Measurements from ENCODE around the gene CTNNB1. TPM values are rescaled to one million over a fixed set of nuclear protein-coding genes. Genes with fewer than 3 reads are reported as not detected.
A peak's percentile ranks its signal among the peaks of the same experiment; 100 is the strongest.

The CTNNB1 gene
- 100 to 1,000 TPM; 290 to 527 (median 414) TPM for total RNA-seq

GRCh38 chr3:41198950-41199865, at the start of gene CTNNB1:
Gene CTNNB1, plus strand, starts transcription at chr3:41199505. Its CDS starts 24,564 bp downstream, at chr3:41224069.
- in situ Hi-C loops (cut with MboI; ENCODE audit: low pct_ligation_motif_present in 1 of 4, low pct_unique_long_range_greater_than_20kb in 1 of 4, low sequenced_read_pairs in 3 of 4), result loop anchor here in 1 of 4 donors (25.0 kb wide), 1 partner anchor 612 kb away; no protein-coding TSS in a partner anchor
- Histone ChIP-seq H3K27ac (peak within 1 kb of the TSS; percentile 94 to 100 (median 96)), H3K4me1 (peaks cover 13 to 33% (median 20%) of the 10 kb centered on the region in 4 donors), H3K4me3 (peak within 1 kb of the TSS; percentile 64 to 97 (median 85)), H3K9me3 (no peaks in the 10 kb centered on the region), H3K27me3 (no peaks in the 10 kb centered on the region), H3K36me3 (no peaks in the 10 kb centered on the region)
- TF ChIP-seq, protein P1, sequence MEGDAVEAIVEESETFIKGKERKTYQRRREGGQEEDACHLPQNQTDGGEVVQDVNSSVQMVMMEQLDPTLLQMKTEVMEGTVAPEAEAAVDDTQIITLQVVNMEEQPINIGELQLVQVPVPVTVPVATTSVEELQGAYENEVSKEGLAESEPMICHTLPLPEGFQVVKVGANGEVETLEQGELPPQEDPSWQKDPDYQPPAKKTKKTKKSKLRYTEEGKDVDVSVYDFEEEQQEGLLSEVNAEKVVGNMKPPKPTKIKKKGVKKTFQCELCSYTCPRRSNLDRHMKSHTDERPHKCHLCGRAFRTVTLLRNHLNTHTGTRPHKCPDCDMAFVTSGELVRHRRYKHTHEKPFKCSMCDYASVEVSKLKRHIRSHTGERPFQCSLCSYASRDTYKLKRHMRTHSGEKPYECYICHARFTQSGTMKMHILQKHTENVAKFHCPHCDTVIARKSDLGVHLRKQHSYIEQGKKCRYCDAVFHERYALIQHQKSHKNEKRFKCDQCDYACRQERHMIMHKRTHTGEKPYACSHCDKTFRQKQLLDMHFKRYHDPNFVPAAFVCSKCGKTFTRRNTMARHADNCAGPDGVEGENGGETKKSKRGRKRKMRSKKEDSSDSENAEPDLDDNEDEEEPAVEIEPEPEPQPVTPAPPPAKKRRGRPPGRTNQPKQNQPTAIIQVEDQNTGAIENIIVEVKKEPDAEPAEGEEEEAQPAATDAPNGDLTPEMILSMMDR (IDR thresholded peaks at IDR 0.05), result peak in 2 of 5 experiments; percentile 11 to 21
- TF ChIP-seq EP300 (IDR thresholded peaks at IDR 0.05; ENCODE audit: low read depth), result peak; percentile 64
- TF ChIP-seq POLR2AphosphoS5 (IDR thresholded peaks at IDR 0.05), result peak; percentile 99 to 100 (median 100)
- TF ChIP-seq POLR2A (IDR thresholded peaks at IDR 0.05), result peak; percentile 100
- WGBS, 2 donors (ENCODE audit: low coverage in 1 of 2), result 0% methylated on average over 64 of the region's 112 CpGs; no CpG with 5 or more reads in 1 of the 2 donors
- peak; percentile 95 for DNase-seq
- intact Hi-C loops (cut with DNase I; ENCODE audit: low total_unique reads), result no loop called here

DNA sequence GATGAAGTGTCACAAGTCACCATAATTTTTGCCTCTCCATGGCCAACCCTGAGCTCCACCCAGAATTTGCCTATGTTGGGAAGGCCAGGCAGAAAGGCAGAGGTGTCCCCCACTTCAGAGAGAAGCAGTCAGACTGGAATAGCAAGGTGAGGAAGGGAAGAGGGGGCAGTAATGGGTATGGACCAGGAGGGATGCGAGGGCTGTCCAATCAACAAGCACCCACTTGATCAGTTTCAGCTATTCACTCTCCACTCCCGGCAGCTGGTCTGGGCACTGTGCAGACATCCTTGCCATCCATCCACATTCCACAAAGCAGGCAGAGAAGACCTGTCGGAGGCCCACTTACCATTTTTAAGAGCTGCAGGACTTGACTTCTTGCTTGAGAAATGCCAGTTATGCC, 43.5 kb upstream of the CTNNB1 start:
- H3K9me3 ChIP-seq, result no peaks in the 10 kb centered on the region
- intact Hi-C loops (cut with DNase I; ENCODE audit: low total_unique reads), result no loop called here

DNA sequence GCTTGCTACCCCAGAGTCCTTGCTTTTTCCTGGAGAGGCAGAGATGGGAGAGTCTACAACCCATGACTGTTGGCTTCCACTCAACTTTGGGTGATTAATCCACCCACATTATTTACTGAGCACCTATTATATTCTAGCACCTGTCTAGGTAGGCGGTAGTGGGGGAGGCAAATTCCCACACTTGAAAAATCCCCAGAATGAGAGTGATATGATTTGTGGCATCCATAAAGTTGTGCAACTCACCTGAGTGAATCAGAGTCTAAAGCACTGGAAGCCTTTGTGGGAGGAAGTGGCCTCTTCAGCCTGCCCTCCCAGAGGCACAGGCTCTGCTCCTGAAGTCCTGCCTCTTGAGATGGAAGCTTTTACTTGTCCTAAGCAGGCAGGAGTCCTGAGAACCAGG, 40.4 kb upstream of the CTNNB1 start:
- peak overlapping the region; percentile 72 to 83 (median 78) for H3K27ac ChIP-seq
- no peak overlapping the region for H3K4me3 ChIP-seq
- DNase-seq, result peak; percentile 66
- no peaks in the 10 kb centered on the region for H3K36me3 ChIP-seq
- WGBS, 2 donors (ENCODE audit: low coverage in 1 of 2), result 73 to 83% methylated on average over 1 of the region's 1 CpG
- H3K27me3 ChIP-seq, result no peaks in the 10 kb centered on the region
- peaks cover 0 to 27% (median 18%) of the 10 kb centered on the region in 4 donors for H3K4me1 ChIP-seq
- intact Hi-C loops (cut with DNase I; ENCODE audit: low total_unique reads), result no loop called here
- in situ Hi-C loops (cut with MboI; ENCODE audit: low pct_ligation_motif_present in 1 of 4, low pct_unique_long_range_greater_than_20kb in 1 of 4, low sequenced_read_pairs in 3 of 4), result no loop called here
- TF ChIP-seq POLR2AphosphoS5 (IDR thresholded peaks at IDR 0.05) (peak in 2 of 3 donors; percentile 58 to 81), EP300 (IDR thresholded peaks at IDR 0.05; ENCODE audit: low read depth) (no peak), POLR2A (IDR thresholded peaks at IDR 0.05) (peak; percentile 41)
- TF ChIP-seq, protein P1 (IDR thresholded peaks at IDR 0.05), result no peak
- no peaks in the 10 kb centered on the region for H3K9me3 ChIP-seq

More for the DNA sequence above, 43.5 kb upstream of the CTNNB1 start:
- Histone ChIP-seq H3K36me3 (no peaks in the 10 kb centered on the region), H3K27me3 (no peaks in the 10 kb centered on the region), H3K27ac (no peak overlapping the region), H3K4me3 (no peak overlapping the region), H3K4me1 (peaks cover 0 to 27% (median 18%) of the 10 kb centered on the region in 4 donors)
- 89 to 100% methylated on average over 3 of the region's 3 CpGs for WGBS, 2 donors (ENCODE audit: low coverage in 1 of 2)
- in situ Hi-C loops (cut with MboI; ENCODE audit: low pct_ligation_motif_present in 1 of 4, low pct_unique_long_range_greater_than_20kb in 1 of 4, low sequenced_read_pairs in 3 of 4), result no loop called here
- no peak for DNase-seq
- no peak for TF ChIP-seq EP300 (IDR thresholded peaks at IDR 0.05; ENCODE audit: low read depth)
- no peak for TF ChIP-seq POLR2A (IDR thresholded peaks at IDR 0.05)
- no peak for TF ChIP-seq POLR2AphosphoS5 (IDR thresholded peaks at IDR 0.05)
- TF ChIP-seq, protein P1 (IDR thresholded peaks at IDR 0.05), result no peak

DNA sequence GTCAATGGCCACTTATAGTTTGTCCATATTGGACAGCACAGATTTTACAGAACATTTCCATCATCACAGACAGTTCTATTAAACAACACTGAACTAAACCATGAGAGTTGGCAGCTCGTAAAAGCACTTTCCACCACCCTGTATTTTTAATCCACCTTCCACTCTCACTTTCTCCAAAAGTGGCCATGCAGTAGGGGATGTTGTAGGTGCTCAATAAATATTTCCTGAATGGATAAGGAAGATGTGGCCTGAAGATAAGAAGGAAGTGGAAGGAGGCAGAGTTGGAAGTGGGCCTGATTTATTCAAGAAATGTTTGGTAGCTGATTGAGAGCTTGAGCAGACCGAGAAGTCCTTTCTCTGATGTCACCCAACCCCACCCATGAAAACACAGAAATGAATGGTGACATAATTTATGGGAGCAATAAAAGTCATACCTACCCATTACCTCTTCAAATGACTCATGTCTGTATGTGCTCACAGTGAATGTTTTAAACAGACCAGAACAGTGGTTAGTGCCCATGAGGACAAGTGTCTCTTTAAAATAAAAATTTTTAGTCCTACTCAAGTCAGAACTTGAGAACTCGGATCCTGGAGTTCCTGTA, 39.6 kb upstream of the CTNNB1 start:
- 47% methylated on average over 3 of the region's 3 CpGs for WGBS, 2 donors (ENCODE audit: low coverage in 1 of 2)
- H3K4me3 ChIP-seq, result no peak overlapping the region
- no peaks in the 10 kb centered on the region for H3K27me3 ChIP-seq
- intact Hi-C loops (cut with DNase I; ENCODE audit: low total_unique reads), result no loop called here
- peak; percentile 44 for DNase-seq
- in situ Hi-C loops (cut with MboI; ENCODE audit: low pct_ligation_motif_present in 1 of 4, low pct_unique_long_range_greater_than_20kb in 1 of 4, low sequenced_read_pairs in 3 of 4), result no loop called here
- no peak for TF ChIP-seq EP300 (IDR thresholded peaks at IDR 0.05; ENCODE audit: low read depth)
- peak in 2 of 3 donors; percentile 62 to 70 for TF ChIP-seq POLR2AphosphoS5 (IDR thresholded peaks at IDR 0.05)
- H3K27ac ChIP-seq, result peak overlapping the region; percentile 72 to 83 (median 78)
- H3K4me1 ChIP-seq, result peaks cover 0 to 27% (median 18%) of the 10 kb centered on the region in 4 donors
- no peaks in the 10 kb centered on the region for H3K36me3 ChIP-seq
- H3K9me3 ChIP-seq, result no peaks in the 10 kb centered on the region

Data from transverse colon (tissue), 4 donors.